GM12891 (cell line): Measurements from ENCODE around the gene NRP1.

Source experiments
- POLR2A ChIP-seq: IDR thresholded peaks from 2 replicates; pipeline ENCODE4 v1.6.1; 2011; ENCODE audit warnings: low read depth, low read length, control low read depth
- POLR2AphosphoS5 ChIP-seq: IDR thresholded peaks from 2 replicates; pipeline ENCODE4 v1.6.1; 2011; ENCODE audit warnings: low read depth, low read length, control low read depth
- SPI1 ChIP-seq: IDR thresholded peaks from 2 replicates; pipeline ENCODE4 v1.6.1; 2011; ENCODE audit warnings: low read depth, low read length, control low read depth
- TAF1 ChIP-seq: IDR thresholded peaks from 2 replicates; pipeline ENCODE4 v1.6.1; 2011; ENCODE audit warnings: low read depth, low read length, control low read depth

DNA sequence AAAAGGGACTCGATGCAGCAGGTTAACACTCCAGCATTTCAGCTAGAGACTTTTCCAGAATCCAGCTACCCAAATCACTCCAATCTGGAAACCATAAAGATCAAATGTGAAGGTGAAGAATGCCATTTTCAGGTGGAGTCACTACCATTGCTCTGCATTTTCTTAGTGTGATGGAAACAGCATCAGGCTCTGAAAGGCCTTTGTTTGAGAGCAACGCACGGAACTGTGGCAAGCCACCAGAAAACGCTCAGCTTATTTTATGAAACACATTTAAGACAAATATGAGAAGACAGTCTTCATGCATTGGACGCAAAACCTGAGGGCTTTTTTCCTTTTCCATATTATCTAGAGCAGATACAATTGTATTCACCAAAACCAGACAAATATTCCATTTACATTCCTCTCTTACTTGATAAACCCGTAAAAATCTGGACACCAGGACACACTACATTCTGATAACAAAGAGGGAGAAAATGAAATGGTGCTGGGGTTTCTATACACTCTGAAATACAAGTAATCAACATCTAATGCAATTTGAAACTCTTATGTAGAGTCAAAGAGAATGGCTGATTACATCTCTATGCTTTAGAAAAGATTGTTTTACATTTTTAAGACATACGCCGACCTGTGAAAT is 99.1 kb downstream of the NRP1 start:
- TF ChIP-seq POLR2A (no peak), POLR2AphosphoS5 (no peak), TAF1 (no peak), SPI1 (no peak)
